Uterus (tissue), 4 donors: ENCODE measurements around the gene IFT20. TPM values are rescaled to one million over a fixed set of nuclear protein-coding genes. Genes with fewer than 3 reads are reported as not detected.

Experiments
- DNase-seq, 2 donors: peaks; one replicate each; pipeline ENCODE4 v3.0.0-alpha.2; 2019 to 2020
- H3K27ac ChIP-seq, 2 donors: fragments of 200-600 bp; sonication (generic); 1 replicate in 1 of 2; 2 replicates in 1 of 2; pipeline ENCODE4 v1.5.1; 2016 to 2018
- H3K27me3 ChIP-seq, 2 donors: fragments of 200-600 bp; sonication (generic); one replicate each; pipeline ENCODE4 v1.5.1; 2018 to 2019; ENCODE audit warnings: control low read depth in 1 of 2
- H3K36me3 ChIP-seq, 2 donors: fragments of 200-600 bp; sonication (generic); one replicate each; pipeline ENCODE4 v1.5.1; 2019; ENCODE audit warnings: control low read depth in 1 of 2
- H3K4me1 ChIP-seq, 2 donors: fragments of 200-600 bp; sonication (generic); one replicate each; pipeline ENCODE4 v1.5.1; 2018 to 2019; ENCODE audit warnings: control low read depth in 1 of 2
- H3K4me3 ChIP-seq, 2 donors: fragments of 200-600 bp; sonication (generic); 1 replicate in 1 of 2; 2 replicates in 1 of 2; pipeline ENCODE4 v1.5.1; 2018 to 2019; ENCODE audit warnings: mild to moderate bottlenecking in 1 of 2
- H3K9me3 ChIP-seq, 2 donors: fragments of 200-600 bp; sonication (generic); one replicate each; pipeline ENCODE4 v1.5.1; 2019; ENCODE audit warnings: control low read depth in 1 of 2
- POLR2A ChIP-seq, 2 donors: fragments of 450-650 bp; IDR thresholded peaks; one replicate each; pipeline ENCODE4 v1.6.1; 2016; ENCODE audit warnings: antibody characterized with exemption in 2 of 2, mild to moderate bottlenecking in 1 of 2, moderate library complexity in 1 of 2
- intact Hi-C: fragments of 100-400 bp; cut with DNase I; formaldehyde crosslinking; loops from one replicate; pipeline ENCODE4 v1.15.1; 2023; ENCODE audit warnings: low total_unique reads
- total RNA-seq, 4 donors: library from RNA; depleted of rRNA in 3 of 4; stranded (reverse); fragments of >200 nt in 3 of 4; gene quantifications; one replicate each; pipeline versions ENCODE4 v1.1.0 to v1.2.4, GENCODE V29; 2014 to 2023
- TF ChIP-seq, protein P1 (sequence below), 4 experiments: fragments of 200-600 bp in 2 of 4; fragments of 450-650 bp in 2 of 4; sonication (generic) in 2 of 4; IDR thresholded peaks; one replicate each; pipeline ENCODE4 v1.5.1; 2016 to 2019; ENCODE audit warnings: antibody characterized with exemption in 4 of 4, mild to moderate bottlenecking in 2 of 4, moderate library complexity in 1 of 4
- donor health status: DM: yes; HTN: yes; CAD: no.

IFT20 gene
- total RNA-seq, 4 donors from 2014 or later: 30.5 to 241 (median 59.1) TPM

DNA sequence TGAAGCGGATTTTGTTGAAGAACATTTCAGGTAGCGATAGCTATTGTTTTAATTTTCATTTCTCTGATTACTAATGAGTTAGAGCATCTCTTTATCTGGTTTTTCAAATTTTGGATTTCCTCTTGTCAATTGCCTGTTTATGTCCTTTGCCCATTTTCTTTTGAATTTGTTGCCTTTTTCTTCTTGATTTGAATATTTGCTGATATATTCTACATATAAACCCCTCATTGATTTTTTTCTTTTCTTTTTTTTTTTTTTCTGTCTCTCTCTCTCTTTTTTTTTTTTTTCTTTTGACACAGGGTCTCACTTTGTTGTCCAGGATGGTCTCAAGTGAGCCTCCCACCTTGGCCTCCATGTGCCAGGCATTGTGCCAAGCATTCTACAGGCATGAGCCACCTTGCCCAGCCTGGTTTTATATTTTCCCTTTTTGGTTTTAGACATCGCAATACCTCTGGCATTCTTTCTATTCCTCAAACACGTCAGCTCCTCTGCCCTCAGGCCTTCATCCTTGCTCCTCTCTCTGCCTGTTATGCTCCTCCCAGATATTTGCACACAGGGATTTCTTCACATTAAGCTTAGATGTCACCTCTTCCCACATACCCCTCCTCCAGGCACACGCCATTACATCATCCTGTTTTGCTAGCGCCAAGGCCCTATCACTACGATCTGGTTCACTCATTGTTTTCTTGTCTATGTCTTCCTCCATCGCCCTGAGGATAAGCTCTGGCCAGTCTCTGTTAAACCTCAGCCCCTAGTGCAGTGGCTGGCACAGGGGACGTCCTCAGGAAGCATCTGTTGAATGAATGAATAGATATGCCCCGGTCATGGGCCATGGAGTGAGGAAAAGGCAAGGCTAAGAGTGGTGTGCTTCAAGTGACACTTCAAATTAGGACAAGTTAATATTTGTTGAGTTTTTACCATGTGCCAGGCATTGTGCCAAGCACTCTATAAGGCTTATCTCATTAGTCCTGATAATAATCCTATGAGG, 44.8 kb upstream of the IFT20 start:
- H3K9me3 ChIP-seq: no peaks in the 10 kb centered on the region
- H3K27me3 ChIP-seq: no peaks in the 10 kb centered on the region
- no peaks in the 10 kb centered on the region for H3K36me3 ChIP-seq
- intact Hi-C loops: no loop called here
- no peaks in the 10 kb centered on the region for H3K4me1 ChIP-seq
- H3K4me3 ChIP-seq: no peak overlapping the region
- DNase-seq: no peak
- no peak overlapping the region for H3K27ac ChIP-seq
- TF ChIP-seq, protein P1, sequence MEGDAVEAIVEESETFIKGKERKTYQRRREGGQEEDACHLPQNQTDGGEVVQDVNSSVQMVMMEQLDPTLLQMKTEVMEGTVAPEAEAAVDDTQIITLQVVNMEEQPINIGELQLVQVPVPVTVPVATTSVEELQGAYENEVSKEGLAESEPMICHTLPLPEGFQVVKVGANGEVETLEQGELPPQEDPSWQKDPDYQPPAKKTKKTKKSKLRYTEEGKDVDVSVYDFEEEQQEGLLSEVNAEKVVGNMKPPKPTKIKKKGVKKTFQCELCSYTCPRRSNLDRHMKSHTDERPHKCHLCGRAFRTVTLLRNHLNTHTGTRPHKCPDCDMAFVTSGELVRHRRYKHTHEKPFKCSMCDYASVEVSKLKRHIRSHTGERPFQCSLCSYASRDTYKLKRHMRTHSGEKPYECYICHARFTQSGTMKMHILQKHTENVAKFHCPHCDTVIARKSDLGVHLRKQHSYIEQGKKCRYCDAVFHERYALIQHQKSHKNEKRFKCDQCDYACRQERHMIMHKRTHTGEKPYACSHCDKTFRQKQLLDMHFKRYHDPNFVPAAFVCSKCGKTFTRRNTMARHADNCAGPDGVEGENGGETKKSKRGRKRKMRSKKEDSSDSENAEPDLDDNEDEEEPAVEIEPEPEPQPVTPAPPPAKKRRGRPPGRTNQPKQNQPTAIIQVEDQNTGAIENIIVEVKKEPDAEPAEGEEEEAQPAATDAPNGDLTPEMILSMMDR (IDR thresholded peaks at IDR 0.05): no peak
- no peak for TF ChIP-seq POLR2A (IDR thresholded peaks at IDR 0.05)

DNA sequence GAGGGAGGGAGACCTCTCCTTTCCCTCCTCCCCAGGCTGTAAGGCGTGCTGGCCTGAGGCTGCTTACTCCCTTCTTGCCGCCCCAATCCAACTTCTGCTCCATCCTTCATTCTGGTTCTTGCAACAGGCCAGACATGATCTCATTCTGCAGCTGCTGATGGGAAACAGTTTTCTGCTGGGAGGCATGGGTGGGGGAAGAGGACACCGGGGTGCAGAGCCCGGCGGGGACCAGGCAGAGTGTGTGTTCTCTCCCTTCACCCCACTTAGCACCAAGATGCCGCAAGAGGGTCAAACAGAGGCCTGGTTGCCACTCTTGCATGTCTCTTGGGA, 37.6 kb upstream of the IFT20 start:
- intact Hi-C loops: no loop called here
- Histone ChIP-seq H3K4me3 (no peak overlapping the region), H3K9me3 (no peaks in the 10 kb centered on the region), H3K27ac (no peak overlapping the region), H3K27me3 (no peaks in the 10 kb centered on the region), H3K36me3 (no peaks in the 10 kb centered on the region), H3K4me1 (peaks cover 5 to 10% of the 10 kb centered on the region in 2 donors)
- DNase-seq: no peak
- TF ChIP-seq, protein P1 (IDR thresholded peaks at IDR 0.05): no peak
- TF ChIP-seq POLR2A (IDR thresholded peaks at IDR 0.05): no peak

DNA sequence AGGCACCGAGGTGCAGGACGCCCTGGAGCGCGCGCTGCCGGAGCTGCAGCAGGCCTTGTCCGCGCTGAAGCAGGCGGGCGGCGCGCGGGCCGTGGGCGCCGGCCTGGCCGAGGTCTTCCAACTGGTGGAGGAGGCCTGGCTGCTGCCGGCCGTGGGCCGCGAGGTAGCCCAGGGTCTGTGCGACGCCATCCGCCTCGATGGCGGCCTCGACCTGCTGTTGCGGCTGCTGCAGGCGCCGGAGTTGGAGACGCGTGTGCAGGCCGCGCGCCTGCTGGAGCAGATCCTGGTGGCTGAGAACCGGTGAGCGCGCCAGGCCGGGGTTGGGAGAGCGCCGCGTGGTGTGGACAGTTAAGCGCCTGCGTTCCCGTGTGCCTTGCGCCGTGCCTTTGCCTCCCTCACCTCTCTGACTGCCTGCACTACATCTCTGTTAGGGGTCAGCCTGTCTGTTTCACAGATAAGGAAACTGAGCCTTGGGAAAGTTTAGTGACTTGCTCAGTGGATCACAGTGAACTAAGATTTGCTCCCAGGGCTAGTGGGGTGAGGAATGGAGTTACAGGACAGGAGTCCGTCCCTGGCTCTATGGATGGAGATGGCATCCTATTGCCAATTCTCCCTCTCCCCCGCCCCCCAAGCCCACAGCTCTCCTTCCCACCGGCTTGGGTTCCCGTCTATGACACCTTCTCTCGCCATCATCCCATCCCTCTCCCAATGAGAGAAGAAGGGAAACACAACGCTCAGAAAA, 37.1 kb upstream of the IFT20 start:
- Histone ChIP-seq H3K9me3 (no peaks in the 10 kb centered on the region), H3K36me3 (no peaks in the 10 kb centered on the region), H3K27ac (peak overlapping the region; percentile 77 to 83), H3K4me1 (peaks cover 5 to 10% of the 10 kb centered on the region in 2 donors), H3K4me3 (peak overlapping the region; percentile 50 to 55), H3K27me3 (no peaks in the 10 kb centered on the region)
- TF ChIP-seq, protein P1 (IDR thresholded peaks at IDR 0.05): no peak
- TF ChIP-seq POLR2A (IDR thresholded peaks at IDR 0.05): no peak
- DNase-seq: no peak
- intact Hi-C loops: no loop called here

DNA sequence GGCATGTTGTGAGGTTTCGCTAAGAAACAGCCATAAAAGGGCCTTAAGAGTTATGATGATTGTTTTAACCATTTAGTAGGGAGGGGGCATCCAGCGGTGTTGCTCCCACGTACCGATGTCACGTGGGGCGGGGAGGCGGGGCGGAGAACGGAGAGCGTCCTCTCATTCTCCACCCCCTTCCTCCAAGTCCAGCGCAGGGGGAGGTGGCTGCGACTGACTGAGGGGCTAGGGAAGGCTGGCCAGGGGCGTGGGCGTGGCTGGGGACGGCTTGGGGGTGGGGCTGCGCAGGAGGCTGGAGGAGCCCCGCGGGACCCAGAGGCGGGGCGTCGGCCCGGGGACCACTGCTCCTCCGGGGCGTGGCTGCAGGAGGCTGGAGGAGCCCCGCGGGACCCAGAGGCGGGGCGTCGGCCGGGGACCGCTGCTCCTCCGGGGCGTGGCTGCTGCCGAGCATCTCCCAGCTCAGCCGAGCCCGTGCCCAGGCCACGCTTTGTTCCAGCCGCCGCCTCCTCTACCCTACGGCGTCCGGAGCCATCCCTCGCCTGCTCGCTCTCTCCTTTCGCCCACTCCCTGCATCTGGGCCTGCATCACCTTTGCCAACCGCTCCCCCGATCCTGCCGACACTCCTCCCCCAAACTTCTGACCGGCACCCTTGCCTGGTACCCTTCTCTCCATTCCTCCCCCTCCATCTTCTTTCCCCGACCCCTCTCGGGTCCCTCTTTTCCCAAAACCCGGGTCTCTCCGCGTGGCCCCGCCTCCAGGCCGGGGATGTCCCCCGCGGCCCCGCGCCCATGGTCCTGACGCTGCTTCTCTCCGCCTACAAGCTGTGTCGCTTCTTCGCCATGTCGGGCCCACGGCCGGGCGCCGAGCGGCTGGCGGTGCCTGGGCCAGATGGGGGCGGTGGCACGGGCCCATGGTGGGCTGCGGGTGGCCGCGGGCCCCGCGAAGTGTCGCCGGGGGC, 36.3 kb upstream of the IFT20 start, which contains the start of gene SARM1:
Gene SARM1, plus strand, starts transcription at position 450 of the 958 bp plus-strand sequence. Its CDS starts 339 bp downstream, at position 789.
- Histone ChIP-seq H3K4me1 (peaks cover 5 to 10% of the 10 kb centered on the region in 2 donors), H3K27me3 (no peaks in the 10 kb centered on the region), H3K4me3 (peak within 1 kb of the TSS; percentile 50 to 55), H3K9me3 (no peaks in the 10 kb centered on the region), H3K27ac (peak within 1 kb of the TSS; percentile 77 to 83), H3K36me3 (no peaks in the 10 kb centered on the region)
- peak; percentile 93 to 95 for DNase-seq
- intact Hi-C loops: no loop called here
- TF ChIP-seq POLR2A (IDR thresholded peaks at IDR 0.05): no peak
- TF ChIP-seq, protein P1 (IDR thresholded peaks at IDR 0.05): no peak
